ENCODE measurements around the gene CFAP410. TPM values are rescaled to one million over a fixed set of nuclear protein-coding genes. Genes with fewer than 3 reads are reported as not detected.

Gene CFAP410
- total and polyA plus RNA-seq, 2 experiments from 2014 or later = 34.0 to 46.7 TPM

- Histone ChIP-seq H3K4me3 (no peak overlapping the region), H3K9me3 (ENCODE audit: low read depth) (no peaks in the 10 kb centered on the region), H3K36me3 (no peaks in the 10 kb centered on the region), H3K27me3 (peaks cover 25% of the 10 kb centered on the region), H3K4me1 (ENCODE audit: low read depth) (no peaks in the 10 kb centered on the region), H3K27ac (no peak overlapping the region)
- TF ChIP-seq CTCF (IDR thresholded peaks at IDR 0.05; ENCODE audit: low read depth, low read length) = no peak
- DNase-seq (ENCODE audit: low read depth in 1 of 2, low spot score in 1 of 2) = no peak
Observed at GRCh38 chr21:44282370-44282769, 56.8 kb downstream of the CFAP410 start.

GRCh38 chr21:44281801-44282200 is 57.4 kb downstream of the CFAP410 start:
- Histone ChIP-seq H3K9me3 (ENCODE audit: low read depth) (no peaks in the 10 kb centered on the region), H3K27ac (no peak overlapping the region), H3K4me3 (no peak overlapping the region), H3K27me3 (peaks cover 24% of the 10 kb centered on the region), H3K36me3 (no peaks in the 10 kb centered on the region), H3K4me1 (ENCODE audit: low read depth) (no peaks in the 10 kb centered on the region)
- TF ChIP-seq CTCF (IDR thresholded peaks at IDR 0.05; ENCODE audit: low read depth, low read length) = no peak
- no peak for DNase-seq (ENCODE audit: low read depth in 1 of 2, low spot score in 1 of 2)

DNA sequence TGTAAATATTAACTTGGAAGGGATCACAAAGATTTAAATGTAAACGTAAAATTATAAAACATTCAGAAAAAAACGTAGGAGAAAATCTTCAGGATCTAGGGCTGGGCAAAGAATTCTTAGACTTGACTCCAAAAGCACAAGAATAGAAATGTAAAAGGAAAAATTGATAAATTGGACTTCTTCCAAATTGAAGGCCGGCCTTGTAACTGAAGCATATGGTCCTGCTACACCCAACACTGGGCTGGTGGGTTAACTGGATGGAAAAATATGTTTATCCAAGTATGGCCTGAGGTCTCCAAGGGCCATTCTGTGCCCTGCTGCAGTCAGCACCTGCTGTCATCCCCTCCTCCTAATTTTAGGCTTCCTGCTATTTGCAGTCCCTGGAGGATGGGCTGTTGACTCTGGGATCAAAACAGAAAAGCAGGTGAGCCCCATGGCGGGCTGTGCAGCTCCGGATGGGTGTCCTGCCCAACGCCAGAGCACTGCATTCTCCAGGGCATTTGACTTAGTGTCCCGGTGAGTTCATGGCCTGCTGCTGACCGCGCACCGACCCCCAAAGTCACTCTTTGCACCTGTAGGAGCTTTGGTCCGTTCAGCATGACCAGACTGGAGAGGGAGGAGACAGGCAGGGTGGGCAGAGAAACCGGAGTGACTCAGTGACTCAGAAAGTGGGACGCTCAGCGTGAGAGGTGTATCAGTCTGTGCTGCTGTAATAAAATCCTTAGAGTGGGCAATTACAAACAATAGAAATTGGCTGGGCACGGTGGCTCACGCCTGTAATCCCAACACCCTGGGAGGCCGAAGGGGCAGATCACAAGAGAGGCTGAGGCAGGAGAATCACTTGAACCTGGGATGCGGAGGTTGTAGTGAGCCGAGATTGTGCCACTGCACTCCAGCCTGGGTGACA is 59.6 kb downstream of the CFAP410 start:
- Histone ChIP-seq H3K4me3 (no peak overlapping the region), H3K4me1 (ENCODE audit: low read depth) (no peaks in the 10 kb centered on the region), H3K9me3 (ENCODE audit: low read depth) (no peaks in the 10 kb centered on the region), H3K27ac (no peak overlapping the region), H3K36me3 (no peaks in the 10 kb centered on the region), H3K27me3 (peaks cover 4% of the 10 kb centered on the region)
- no peak for TF ChIP-seq CTCF (IDR thresholded peaks at IDR 0.05; ENCODE audit: low read depth, low read length)
- no peak for DNase-seq (ENCODE audit: low read depth in 1 of 2, low spot score in 1 of 2)

Other genes starting within 250 kb of the CFAP410 start
- gene PWP2, start 232.0 kb downstream of the CFAP410 start, total RNA-seq = 1.1 and 1.4 TPM in 2 replicates
- 0.99 and 2.1 TPM in 2 replicates for gene PWP2, start 232.0 kb downstream of the CFAP410 start, polyA plus RNA-seq
- 25.3 and 28.5 TPM in 2 replicates for gene GATD3, start 205.7 kb downstream of the CFAP410 start, total RNA-seq
- gene GATD3, start 205.7 kb downstream of the CFAP410 start, polyA plus RNA-seq = 13.8 and 17.7 TPM in 2 replicates
- gene ICOSLG, start 98.4 kb downstream of the CFAP410 start, total RNA-seq = 0.12 and 0.14 TPM in 2 replicates
- 0.30 TPM in 1 of 2 replicates, not detected in the other for gene ICOSLG, start 98.4 kb downstream of the CFAP410 start, polyA plus RNA-seq
- not detected in 2 replicates for gene DNMT3L, start 77.5 kb downstream of the CFAP410 start, total RNA-seq
- not detected in 2 replicates for gene DNMT3L, start 77.5 kb downstream of the CFAP410 start, polyA plus RNA-seq
- 0.45 TPM in 1 of 2 replicates, not detected in the other for gene AIRE, start 53.5 kb downstream of the CFAP410 start, total RNA-seq
- not detected in 2 replicates for gene AIRE, start 53.5 kb downstream of the CFAP410 start, polyA plus RNA-seq
- gene PFKL, start 39.3 kb downstream of the CFAP410 start, total RNA-seq = 197 and 213 TPM in 2 replicates
- 204 and 281 TPM in 2 replicates for gene PFKL, start 39.3 kb downstream of the CFAP410 start, polyA plus RNA-seq
- not detected in 2 replicates for gene TRPM2, start 14.2 kb upstream of the CFAP410 start, total RNA-seq
- gene TRPM2, start 14.2 kb upstream of the CFAP410 start, polyA plus RNA-seq = not detected in 2 replicates
- 5.9 and 9.5 TPM in 2 replicates for gene LRRC3, start 116.1 kb upstream of the CFAP410 start, total RNA-seq
- gene LRRC3, start 116.1 kb upstream of the CFAP410 start, polyA plus RNA-seq = 3.3 and 4.1 TPM in 2 replicates
- not detected in 2 replicates for gene KRTAP10-1, start 200.8 kb upstream of the CFAP410 start, total RNA-seq
- gene KRTAP10-1, start 200.8 kb upstream of the CFAP410 start, polyA plus RNA-seq = 0.56 TPM in 1 of 2 replicates, not detected in the other
- not detected in 2 replicates for gene KRTAP10-2, start 212.1 kb upstream of the CFAP410 start, total RNA-seq
- gene KRTAP10-2, start 212.1 kb upstream of the CFAP410 start, polyA plus RNA-seq = 0.55 TPM in 1 of 2 replicates, not detected in the other
- gene KRTAP10-3, start 219.4 kb upstream of the CFAP410 start, total RNA-seq = not detected in 2 replicates
- not detected in 2 replicates for gene KRTAP10-3, start 219.4 kb upstream of the CFAP410 start, polyA plus RNA-seq
- gene KRTAP10-4, start 234.3 kb upstream of the CFAP410 start, total RNA-seq = not detected in 2 replicates
- 0.16 TPM in 1 of 2 replicates, not detected in the other for gene KRTAP10-4, start 234.3 kb upstream of the CFAP410 start, polyA plus RNA-seq
- gene KRTAP10-5, start 241.2 kb upstream of the CFAP410 start, total RNA-seq = not detected in 2 replicates
- not detected in 2 replicates for gene KRTAP10-5, start 241.2 kb upstream of the CFAP410 start, polyA plus RNA-seq